Activated T-helper 1 cell treated with anti-CD3 and anti-CD28 coated beads, Interleukin-12 subunit alpha, Interleukin-12 subunit beta, Interleukin-2, Interleukin-4 antibody, amounts not matched to agents 30 ng/mL and 10 ng/mL and 1 ng/mL, durations not matched to agents 14 hours and 24 hours and 36 hours (primary cell): Measurements from ENCODE around the gene NKD2. TPM values are rescaled to one million over a fixed set of nuclear protein-coding genes. Genes with fewer than 3 reads are reported as not detected.

Experiments
- DNase-seq: peaks from one replicate; pipeline ENCODE4 v3.0.0; 2021; ENCODE audit warnings: low spot score
- H3K27ac Mint-ChIP-seq: one replicate; pipeline ENCODE4 v1.8.0; 2021; ENCODE audit warnings: mild to moderate bottlenecking, mixed read lengths
- H3K27me3 Mint-ChIP-seq: one replicate; pipeline ENCODE4 v1.8.0; 2022; ENCODE audit warnings: mild to moderate bottlenecking, moderate library complexity, mixed read lengths; ENCODE audit not compliant: insufficient read depth
- H3K36me3 Mint-ChIP-seq: one replicate; pipeline ENCODE4 v1.8.0; 2021; ENCODE audit warnings: low read depth, mixed read lengths
- H3K4me1 Mint-ChIP-seq: one replicate; pipeline ENCODE4 v1.8.0; 2021; ENCODE audit warnings: low read depth, mixed read lengths
- H3K4me3 Mint-ChIP-seq: one replicate; pipeline ENCODE4 v1.8.0; 2021; ENCODE audit warnings: mild to moderate bottlenecking, moderate library complexity, mixed read lengths
- H3K9me3 Mint-ChIP-seq: one replicate; pipeline ENCODE4 v1.8.0; 2021; ENCODE audit warnings: mixed read lengths
- intact Hi-C: fragments of 100-400 bp; cut with micrococcal nuclease; formaldehyde crosslinking; loops from one replicate; pipeline ENCODE4 v1.15.1; 2024
- total RNA-seq: library from RNA; stranded (reverse); gene quantifications from 2 replicates; pipeline ENCODE4 v1.2.3, GENCODE V29; 2022

The NKD2 gene
- total RNA-seq, 1 donor from 2014 or later = 2.9 TPM

- intact Hi-C loops = loop anchor here (1.0 kb wide), 1 partner anchor 94 kb away; no protein-coding TSS in a partner anchor
- H3K4me3 Mint-ChIP-seq = peak overlapping the region; percentile 62
- no peak overlapping the region for H3K27ac Mint-ChIP-seq
- H3K4me1 Mint-ChIP-seq = peaks cover 13% of the 10 kb centered on the region
- H3K27me3 Mint-ChIP-seq = peaks cover 50% of the 10 kb centered on the region
- H3K9me3 Mint-ChIP-seq = no peaks in the 10 kb centered on the region
- H3K36me3 Mint-ChIP-seq = no peaks in the 10 kb centered on the region
- no peak for DNase-seq
These were observed 2.5 kb upstream of the NKD2 start for GRCh38 chr5:1005904-1006655.

- Mint-ChIP-seq H3K27me3 (peaks cover 50% of the 10 kb centered on the region), H3K4me1 (peaks cover 17% of the 10 kb centered on the region), H3K36me3 (no peaks in the 10 kb centered on the region), H3K4me3 (no peak overlapping the region), H3K9me3 (no peaks in the 10 kb centered on the region), H3K27ac (no peak overlapping the region)
- intact Hi-C loops = no loop called here
- no peak for DNase-seq
These were observed 1.9 kb upstream of the NKD2 start for GRCh38 chr5:1006656-1007071.

- H3K4me1 Mint-ChIP-seq = peaks cover 17% of the 10 kb centered on the region
- intact Hi-C loops = no loop called here
- no peaks in the 10 kb centered on the region for H3K9me3 Mint-ChIP-seq
- DNase-seq = no peak
- H3K27me3 Mint-ChIP-seq = peaks cover 46% of the 10 kb centered on the region
- H3K4me3 Mint-ChIP-seq = peak overlapping the region; percentile 76
- no peaks in the 10 kb centered on the region for H3K36me3 Mint-ChIP-seq
- no peak overlapping the region for H3K27ac Mint-ChIP-seq
These were observed 1.4 kb upstream of the NKD2 start for GRCh38 chr5:1007221-1007680.

- Mint-ChIP-seq H3K27ac (peak overlapping the region; percentile 56), H3K27me3 (peaks cover 43% of the 10 kb centered on the region), H3K4me1 (peaks cover 17% of the 10 kb centered on the region), H3K9me3 (no peaks in the 10 kb centered on the region), H3K4me3 (peak overlapping the region; percentile 76), H3K36me3 (no peaks in the 10 kb centered on the region)
- no peak for DNase-seq
- intact Hi-C loops = loop anchor here (2.0 kb wide), 1 partner anchor 51 kb away; no protein-coding TSS in a partner anchor
These were observed 736 bp upstream of the NKD2 start for GRCh38 chr5:1007681-1008450.

GRCh38 chr5:1009359-1010180 lies 968 bp downstream of the NKD2 start:
- intact Hi-C loops = loop anchor here (2.0 kb wide), 1 partner anchor 53 kb away; no protein-coding TSS in a partner anchor
- Mint-ChIP-seq H3K36me3 (no peaks in the 10 kb centered on the region), H3K27me3 (peaks cover 32% of the 10 kb centered on the region), H3K27ac (no peak overlapping the region), H3K9me3 (no peaks in the 10 kb centered on the region), H3K4me1 (peaks cover 17% of the 10 kb centered on the region), H3K4me3 (peak overlapping the region; percentile 66)
- no peak for DNase-seq

GRCh38 chr5:1010181-1010510 lies 1.5 kb downstream of the NKD2 start:
- Mint-ChIP-seq H3K4me1 (peaks cover 17% of the 10 kb centered on the region), H3K9me3 (no peaks in the 10 kb centered on the region), H3K4me3 (peak overlapping the region; percentile 66), H3K27ac (no peak overlapping the region), H3K36me3 (no peaks in the 10 kb centered on the region), H3K27me3 (peaks cover 32% of the 10 kb centered on the region)
- intact Hi-C loops = no loop called here
- no peak for DNase-seq

GRCh38 chr5:1010641-1011046 lies 2.0 kb downstream of the NKD2 start:
- no peak for DNase-seq
- H3K9me3 Mint-ChIP-seq = no peaks in the 10 kb centered on the region
- no peaks in the 10 kb centered on the region for H3K36me3 Mint-ChIP-seq
- H3K27ac Mint-ChIP-seq = no peak overlapping the region
- peaks cover 17% of the 10 kb centered on the region for H3K4me1 Mint-ChIP-seq
- H3K27me3 Mint-ChIP-seq = peaks cover 32% of the 10 kb centered on the region
- intact Hi-C loops = loop anchor here (1.0 kb wide), 1 partner anchor 87 kb away; no protein-coding TSS in a partner anchor
- H3K4me3 Mint-ChIP-seq = peak overlapping the region; percentile 40

GRCh38 chr5:1011226-1011631 lies 2.6 kb downstream of the NKD2 start:
- DNase-seq = peak; percentile 28
- peaks cover 26% of the 10 kb centered on the region for H3K27me3 Mint-ChIP-seq
- intact Hi-C loops = loop anchor here (1.0 kb wide), 1 partner anchor 88 kb away; no protein-coding TSS in a partner anchor
- no peak overlapping the region for H3K27ac Mint-ChIP-seq
- H3K36me3 Mint-ChIP-seq = no peaks in the 10 kb centered on the region
- peaks cover 17% of the 10 kb centered on the region for H3K4me1 Mint-ChIP-seq
- no peak overlapping the region for H3K4me3 Mint-ChIP-seq
- H3K9me3 Mint-ChIP-seq = no peaks in the 10 kb centered on the region

- Mint-ChIP-seq H3K4me3 (no peak overlapping the region), H3K27me3 (peaks cover 20% of the 10 kb centered on the region), H3K36me3 (no peaks in the 10 kb centered on the region), H3K27ac (no peak overlapping the region), H3K4me1 (peaks cover 17% of the 10 kb centered on the region), H3K9me3 (no peaks in the 10 kb centered on the region)
- no peak for DNase-seq
- intact Hi-C loops = loop anchor here (1.0 kb wide), 1 partner anchor 89 kb away; no protein-coding TSS in a partner anchor
These were observed 3.2 kb downstream of the NKD2 start for GRCh38 chr5:1011741-1012312.

- Mint-ChIP-seq H3K4me3 (no peak overlapping the region), H3K27me3 (peaks cover 15% of the 10 kb centered on the region), H3K36me3 (no peaks in the 10 kb centered on the region), H3K9me3 (no peaks in the 10 kb centered on the region), H3K27ac (no peak overlapping the region), H3K4me1 (peaks cover 17% of the 10 kb centered on the region)
- no peak for DNase-seq
- intact Hi-C loops = no loop called here
These were observed 3.8 kb downstream of the NKD2 start for GRCh38 chr5:1012313-1012841.

GRCh38 chr5:1012900-1013237 lies 4.3 kb downstream of the NKD2 start:
- Mint-ChIP-seq H3K9me3 (no peaks in the 10 kb centered on the region), H3K36me3 (no peaks in the 10 kb centered on the region), H3K4me1 (peaks cover 15% of the 10 kb centered on the region), H3K27ac (no peak overlapping the region), H3K4me3 (no peak overlapping the region), H3K27me3 (peaks cover 12% of the 10 kb centered on the region)
- no peak for DNase-seq
- intact Hi-C loops = no loop called here

- DNase-seq = no peak
- H3K4me3 Mint-ChIP-seq = no peak overlapping the region
- H3K27me3 Mint-ChIP-seq = peaks cover 8% of the 10 kb centered on the region
- H3K9me3 Mint-ChIP-seq = no peaks in the 10 kb centered on the region
- intact Hi-C loops = no loop called here
- no peak overlapping the region for H3K27ac Mint-ChIP-seq
- no peaks in the 10 kb centered on the region for H3K36me3 Mint-ChIP-seq
- peaks cover 12% of the 10 kb centered on the region for H3K4me1 Mint-ChIP-seq
These were observed 4.8 kb downstream of the NKD2 start for GRCh38 chr5:1013238-1013947.
